NCI-H446 treated with DMSO at 0.1 percent for 48 hours (cell line): ENCODE results near the gene ZNF691.
"Not testable (repeated sequence)": the region's sequence is repeated elsewhere in the genome, so short reads cannot be mapped to it uniquely, and the experiment has no call there.

Experiments
- DNase-seq: peaks from one replicate; lab custom pipeline; 2025; lab: John Stamatoyannopoulos, UW

ZNF691 gene

GRCh38 chr1:42832641-42833240, 13.7 kb upstream of the ZNF691 start:
- no peak for DNase-seq

- no peak for DNase-seq
Observed at GRCh38 chr1:42833981-42834380, 12.4 kb upstream of the ZNF691 start.

GRCh38 chr1:42834803-42835202, 11.6 kb upstream of the ZNF691 start:
- no peak for DNase-seq

- no peak for DNase-seq
Observed at GRCh38 chr1:42835422-42835821, 11.0 kb upstream of the ZNF691 start.

- no peak for DNase-seq
Observed at GRCh38 chr1:42837709-42838108, 8.7 kb upstream of the ZNF691 start.

GRCh38 chr1:42838482-42839190, 7.8 kb upstream of the ZNF691 start:
- no peak for DNase-seq

- no peak for DNase-seq
Observed at GRCh38 chr1:42841010-42841409, 5.4 kb upstream of the ZNF691 start.

- no peak for DNase-seq
Observed at GRCh38 chr1:42841440-42842147, 4.8 kb upstream of the ZNF691 start.

GRCh38 chr1:42844592-42845140, 1.7 kb upstream of the ZNF691 start:
- DNase-seq: no peak

GRCh38 chr1:42845193-42845592, 1.2 kb upstream of the ZNF691 start:
- no peak for DNase-seq

GRCh38 chr1:42845866-42846256, 552 bp upstream of the ZNF691 start:
- DNase-seq: no peak

GRCh38 chr1:42847111-42847595, 740 bp downstream of the ZNF691 start:
- no peak for DNase-seq

GRCh38 chr1:42847721-42848460, 1.5 kb downstream of the ZNF691 start:
- no peak for DNase-seq

- DNase-seq: no peak
Observed at GRCh38 chr1:42848823-42849537, 2.6 kb downstream of the ZNF691 start.

- no peak for DNase-seq
Observed at GRCh38 chr1:42849944-42850343, 3.5 kb downstream of the ZNF691 start.

- no peak for DNase-seq
Observed at GRCh38 chr1:42851420-42851819, 5.0 kb downstream of the ZNF691 start.

- no peak for DNase-seq
Observed at GRCh38 chr1:42851960-42852607, 5.7 kb downstream of the ZNF691 start.

GRCh38 chr1:42852608-42852980, 6.2 kb downstream of the ZNF691 start:
- DNase-seq: peak; percentile 66

GRCh38 chr1:42853116-42853884, 6.9 kb downstream of the ZNF691 start:
- DNase-seq: peak; percentile 19

- DNase-seq: not testable (repeated sequence)
Observed at GRCh38 chr1:42856554-42856953, 10.1 kb downstream of the ZNF691 start.
